ENCODE results near the gene MARCHF10.
"Not testable (repeated sequence)": the region's sequence is repeated elsewhere in the genome, so short reads cannot be mapped to it uniquely, and the experiment has no call there.

Gene MARCHF10

GRCh38 chr17:62790564-62790986, 17.5 kb downstream of the MARCHF10 start:
- Histone ChIP-seq H3K9me3 (ENCODE audit: control insufficient read depth, low read length) (no peaks in the 10 kb centered on the region), H3K27ac (ENCODE audit: insufficient read depth, low read length, poor library complexity, severe bottlenecking) (no peak overlapping the region), H3K36me3 (ENCODE audit: control insufficient read depth, insufficient read depth, low read length) (no peaks in the 10 kb centered on the region), H3K27me3 (replicated peaks; ENCODE audit: control insufficient read depth, insufficient read depth, low read length, poor library complexity, severe bottlenecking) (no peaks in the 10 kb centered on the region), H3K4me3 (ENCODE audit: insufficient read depth, low read depth, low read length, poor library complexity, severe bottlenecking) (no peak overlapping the region), H3K4me1 (ENCODE audit: control insufficient read depth, insufficient read depth, low read length, poor library complexity, severe bottlenecking) (no peaks in the 10 kb centered on the region)
- no peak for DNase-seq

GRCh38 chr17:62787366-62787765, 20.7 kb downstream of the MARCHF10 start:
- Histone ChIP-seq H3K9me3 (ENCODE audit: control insufficient read depth, low read length) (no peaks in the 10 kb centered on the region), H3K27me3 (replicated peaks; ENCODE audit: control insufficient read depth, insufficient read depth, low read length, poor library complexity, severe bottlenecking) (no peaks in the 10 kb centered on the region), H3K4me1 (ENCODE audit: control insufficient read depth, insufficient read depth, low read length, poor library complexity, severe bottlenecking) (no peaks in the 10 kb centered on the region), H3K36me3 (ENCODE audit: control insufficient read depth, insufficient read depth, low read length) (no peaks in the 10 kb centered on the region), H3K4me3 (ENCODE audit: insufficient read depth, low read depth, low read length, poor library complexity, severe bottlenecking) (no peak overlapping the region), H3K27ac (ENCODE audit: insufficient read depth, low read length, poor library complexity, severe bottlenecking) (no peak overlapping the region)
- no peak for DNase-seq

GRCh38 chr17:62786646-62787045, 21.5 kb downstream of the MARCHF10 start:
- H3K27me3 ChIP-seq (replicated peaks; ENCODE audit: control insufficient read depth, insufficient read depth, low read length, poor library complexity, severe bottlenecking) = no peaks in the 10 kb centered on the region
- H3K4me1 ChIP-seq (ENCODE audit: control insufficient read depth, insufficient read depth, low read length, poor library complexity, severe bottlenecking) = no peaks in the 10 kb centered on the region
- H3K27ac ChIP-seq (ENCODE audit: insufficient read depth, low read length, poor library complexity, severe bottlenecking) = no peak overlapping the region
- no peak for DNase-seq
- no peak overlapping the region for H3K4me3 ChIP-seq (ENCODE audit: insufficient read depth, low read depth, low read length, poor library complexity, severe bottlenecking)
- no peaks in the 10 kb centered on the region for H3K9me3 ChIP-seq (ENCODE audit: control insufficient read depth, low read length)
- H3K36me3 ChIP-seq (ENCODE audit: control insufficient read depth, insufficient read depth, low read length) = no peaks in the 10 kb centered on the region

GRCh38 chr17:62785983-62786382, 22.1 kb downstream of the MARCHF10 start:
- DNase-seq; H3K4me3 ChIP-seq (ENCODE audit: insufficient read depth, low read depth, low read length, poor library complexity, severe bottlenecking); H3K27ac ChIP-seq (ENCODE audit: insufficient read depth, low read length, poor library complexity, severe bottlenecking); H3K27me3 ChIP-seq (replicated peaks; ENCODE audit: control insufficient read depth, insufficient read depth, low read length, poor library complexity, severe bottlenecking); H3K36me3 ChIP-seq (ENCODE audit: control insufficient read depth, insufficient read depth, low read length); H3K4me1 ChIP-seq (ENCODE audit: control insufficient read depth, insufficient read depth, low read length, poor library complexity, severe bottlenecking); H3K9me3 ChIP-seq (ENCODE audit: control insufficient read depth, low read length): not testable (repeated sequence)

GRCh38 chr17:62782730-62783270, 25.3 kb downstream of the MARCHF10 start:
- H3K9me3 ChIP-seq (ENCODE audit: control insufficient read depth, low read length) = no peaks in the 10 kb centered on the region

GRCh38 chr17:62781831-62782251, 26.3 kb downstream of the MARCHF10 start:
- H3K4me1 ChIP-seq (ENCODE audit: control insufficient read depth, insufficient read depth, low read length, poor library complexity, severe bottlenecking) = no peaks in the 10 kb centered on the region
- H3K36me3 ChIP-seq (ENCODE audit: control insufficient read depth, insufficient read depth, low read length) = no peaks in the 10 kb centered on the region
- no peak overlapping the region for H3K27ac ChIP-seq (ENCODE audit: insufficient read depth, low read length, poor library complexity, severe bottlenecking)
- H3K27me3 ChIP-seq (replicated peaks; ENCODE audit: control insufficient read depth, insufficient read depth, low read length, poor library complexity, severe bottlenecking) = no peaks in the 10 kb centered on the region
- no peak overlapping the region for H3K4me3 ChIP-seq (ENCODE audit: insufficient read depth, low read depth, low read length, poor library complexity, severe bottlenecking)
- H3K9me3 ChIP-seq (ENCODE audit: control insufficient read depth, low read length) = no peaks in the 10 kb centered on the region
- DNase-seq = no peak

More at GRCh38 chr17:62782730-62783270, 25.3 kb downstream of the MARCHF10 start:
- no peak overlapping the region for H3K27ac ChIP-seq (ENCODE audit: insufficient read depth, low read length, poor library complexity, severe bottlenecking)
- no peaks in the 10 kb centered on the region for H3K36me3 ChIP-seq (ENCODE audit: control insufficient read depth, insufficient read depth, low read length)
- no peak overlapping the region for H3K4me3 ChIP-seq (ENCODE audit: insufficient read depth, low read depth, low read length, poor library complexity, severe bottlenecking)
- no peaks in the 10 kb centered on the region for H3K27me3 ChIP-seq (replicated peaks; ENCODE audit: control insufficient read depth, insufficient read depth, low read length, poor library complexity, severe bottlenecking)
- no peaks in the 10 kb centered on the region for H3K4me1 ChIP-seq (ENCODE audit: control insufficient read depth, insufficient read depth, low read length, poor library complexity, severe bottlenecking)
- no peak for DNase-seq

- DNase-seq = no peak
- no peak overlapping the region for H3K4me3 ChIP-seq (ENCODE audit: insufficient read depth, low read depth, low read length, poor library complexity, severe bottlenecking)
- no peak overlapping the region for H3K27ac ChIP-seq (ENCODE audit: insufficient read depth, low read length, poor library complexity, severe bottlenecking)
These were observed 26.8 kb downstream of the MARCHF10 start for GRCh38 chr17:62781356-62781755.

GRCh38 chr17:62780951-62781350, 27.2 kb downstream of the MARCHF10 start:
- H3K27me3 ChIP-seq (replicated peaks; ENCODE audit: control insufficient read depth, insufficient read depth, low read length, poor library complexity, severe bottlenecking) = no peaks in the 10 kb centered on the region
- no peak overlapping the region for H3K4me3 ChIP-seq (ENCODE audit: insufficient read depth, low read depth, low read length, poor library complexity, severe bottlenecking)
- no peak for DNase-seq
- no peaks in the 10 kb centered on the region for H3K9me3 ChIP-seq (ENCODE audit: control insufficient read depth, low read length)
- H3K27ac ChIP-seq (ENCODE audit: insufficient read depth, low read length, poor library complexity, severe bottlenecking) = no peak overlapping the region
- no peaks in the 10 kb centered on the region for H3K4me1 ChIP-seq (ENCODE audit: control insufficient read depth, insufficient read depth, low read length, poor library complexity, severe bottlenecking)
- H3K36me3 ChIP-seq (ENCODE audit: control insufficient read depth, insufficient read depth, low read length) = no peaks in the 10 kb centered on the region

More at GRCh38 chr17:62781356-62781755, 26.8 kb downstream of the MARCHF10 start:
- no peaks in the 10 kb centered on the region for H3K27me3 ChIP-seq (replicated peaks; ENCODE audit: control insufficient read depth, insufficient read depth, low read length, poor library complexity, severe bottlenecking)
- no peaks in the 10 kb centered on the region for H3K36me3 ChIP-seq (ENCODE audit: control insufficient read depth, insufficient read depth, low read length)
- no peaks in the 10 kb centered on the region for H3K4me1 ChIP-seq (ENCODE audit: control insufficient read depth, insufficient read depth, low read length, poor library complexity, severe bottlenecking)
- no peaks in the 10 kb centered on the region for H3K9me3 ChIP-seq (ENCODE audit: control insufficient read depth, low read length)

- H3K9me3 ChIP-seq (ENCODE audit: control insufficient read depth, low read length) = no peaks in the 10 kb centered on the region
- H3K27me3 ChIP-seq (replicated peaks; ENCODE audit: control insufficient read depth, insufficient read depth, low read length, poor library complexity, severe bottlenecking) = no peaks in the 10 kb centered on the region
- no peak for DNase-seq
- no peak overlapping the region for H3K27ac ChIP-seq (ENCODE audit: insufficient read depth, low read length, poor library complexity, severe bottlenecking)
- H3K4me3 ChIP-seq (ENCODE audit: insufficient read depth, low read depth, low read length, poor library complexity, severe bottlenecking) = no peak overlapping the region
- H3K4me1 ChIP-seq (ENCODE audit: control insufficient read depth, insufficient read depth, low read length, poor library complexity, severe bottlenecking) = no peaks in the 10 kb centered on the region
- no peaks in the 10 kb centered on the region for H3K36me3 ChIP-seq (ENCODE audit: control insufficient read depth, insufficient read depth, low read length)
These were observed 27.8 kb downstream of the MARCHF10 start for GRCh38 chr17:62780269-62780668.

- Histone ChIP-seq H3K9me3 (ENCODE audit: control insufficient read depth, low read length) (no peaks in the 10 kb centered on the region), H3K4me3 (ENCODE audit: insufficient read depth, low read depth, low read length, poor library complexity, severe bottlenecking) (no peak overlapping the region), H3K27me3 (replicated peaks; ENCODE audit: control insufficient read depth, insufficient read depth, low read length, poor library complexity, severe bottlenecking) (no peaks in the 10 kb centered on the region), H3K36me3 (ENCODE audit: control insufficient read depth, insufficient read depth, low read length) (no peaks in the 10 kb centered on the region), H3K4me1 (ENCODE audit: control insufficient read depth, insufficient read depth, low read length, poor library complexity, severe bottlenecking) (no peaks in the 10 kb centered on the region), H3K27ac (ENCODE audit: insufficient read depth, low read length, poor library complexity, severe bottlenecking) (no peak overlapping the region)
- peak in 1 of 3 donors; percentile 47 for DNase-seq
These were observed 29.0 kb downstream of the MARCHF10 start for GRCh38 chr17:62778990-62779681.

Measured in effector memory CD4-positive, alpha-beta T cell (primary cell).